ENCODE measurements around the gene HMX3. TPM values are rescaled to one million over a fixed set of nuclear protein-coding genes. Genes with fewer than 3 reads are reported as not detected.

HMX3 gene
- total RNA-seq, 1 donor from 2014 or later: not detected

GRCh38 chr10:123148414-123149161, 12.8 kb downstream of the HMX3 start:
- no peak for TF ChIP-seq CTCF (conservative IDR thresholded peaks at IDR 0.05; ENCODE audit: low read depth, low read length)
- DNase-seq (ENCODE audit: low read depth): no peak
- H3K4me3 ChIP-seq (ENCODE audit: low read depth, low read length): peak overlapping the region; percentile 2

GRCh38 chr10:123149162-123149567, 13.4 kb downstream of the HMX3 start:
- TF ChIP-seq CTCF (conservative IDR thresholded peaks at IDR 0.05; ENCODE audit: low read depth, low read length): no peak
- no peak for DNase-seq (ENCODE audit: low read depth)
- no peak overlapping the region for H3K4me3 ChIP-seq (ENCODE audit: low read depth, low read length)

- H3K4me3 ChIP-seq (ENCODE audit: low read depth, low read length): peak overlapping the region; percentile 42
Observed at GRCh38 chr10:123149568-123150270, 13.9 kb downstream of the HMX3 start.

GRCh38 chr10:123150271-123150985, 14.7 kb downstream of the HMX3 start:
- no peak for TF ChIP-seq CTCF (conservative IDR thresholded peaks at IDR 0.05; ENCODE audit: low read depth, low read length)
- H3K4me3 ChIP-seq (ENCODE audit: low read depth, low read length): peak overlapping the region; percentile 42
- no peak for DNase-seq (ENCODE audit: low read depth)

More at GRCh38 chr10:123149568-123150270, 13.9 kb downstream of the HMX3 start:
- TF ChIP-seq CTCF (conservative IDR thresholded peaks at IDR 0.05; ENCODE audit: low read depth, low read length): no peak
- DNase-seq (ENCODE audit: low read depth): no peak

GRCh38 chr10:123150986-123151736, 15.4 kb downstream of the HMX3 start:
- peak overlapping the region; percentile 41 for H3K4me3 ChIP-seq (ENCODE audit: low read depth, low read length)
- DNase-seq (ENCODE audit: low read depth): no peak

More at GRCh38 chr10:123150986-123151736, 15.4 kb downstream of the HMX3 start:
- no peak for TF ChIP-seq CTCF (conservative IDR thresholded peaks at IDR 0.05; ENCODE audit: low read depth, low read length)

All from epithelial cell of proximal tubule (primary cell).